Endothelial cell (in vitro differentiated cells): ENCODE data around the gene C3orf18. TPM values are rescaled to one million over a fixed set of nuclear protein-coding genes. Genes with fewer than 3 reads are reported as not detected.
"Not testable (repeated sequence)": the region's sequence is repeated elsewhere in the genome, so short reads cannot be mapped to it uniquely, and the experiment has no call there.

Experiments
- DNase-seq: peaks from one replicate; pipeline ENCODE4 v3.0.0; 2021; ENCODE audit warnings: low spot score
- H3K27ac Mint-ChIP-seq: one replicate; pipeline ENCODE4 v1.8.0; 2021; ENCODE audit warnings: mixed read lengths, inconsistent platforms; ENCODE audit not compliant: unreplicated experiment
- H3K27me3 Mint-ChIP-seq: one replicate; pipeline ENCODE4 v1.8.0; 2021; ENCODE audit warnings: mild to moderate bottlenecking, moderate library complexity, mixed read lengths, inconsistent platforms; ENCODE audit not compliant: unreplicated experiment
- H3K36me3 Mint-ChIP-seq: one replicate; pipeline ENCODE4 v1.8.0; 2021; ENCODE audit warnings: mild to moderate bottlenecking, low read depth, mixed read lengths, inconsistent platforms; ENCODE audit not compliant: unreplicated experiment
- H3K4me1 Mint-ChIP-seq: one replicate; pipeline ENCODE4 v1.8.0; 2021; ENCODE audit warnings: mild to moderate bottlenecking, mixed read lengths, inconsistent platforms; ENCODE audit not compliant: unreplicated experiment
- H3K4me3 Mint-ChIP-seq: one replicate; pipeline ENCODE4 v1.8.0; 2021; ENCODE audit warnings: mild to moderate bottlenecking, mixed read lengths, inconsistent platforms; ENCODE audit not compliant: unreplicated experiment
- H3K9me3 Mint-ChIP-seq: one replicate; pipeline ENCODE4 v1.8.0; 2021; ENCODE audit warnings: mixed read lengths, inconsistent platforms; ENCODE audit not compliant: unreplicated experiment
- CTCF ChIP-seq: fragments of 200-600 bp; sonication (generic); IDR thresholded peaks from one replicate; pipeline ENCODE4 v1.5.0; 2021; ENCODE audit warnings: antibody characterized with exemption; ENCODE audit not compliant: unreplicated experiment
- total RNA-seq: library from RNA; stranded (reverse); fragmentation: NEBNext Ultra II Directional; extraction: Animal tissue kit (Norgen Biotek cat#: 25700); gene quantifications from one replicate; pipeline ENCODE4 v1.2.1, GENCODE V29; 2021; ENCODE audit not compliant: unreplicated experiment

C3orf18 gene
- total RNA-seq, 1 donor from 2014 or later: 4.0 TPM

DNA sequence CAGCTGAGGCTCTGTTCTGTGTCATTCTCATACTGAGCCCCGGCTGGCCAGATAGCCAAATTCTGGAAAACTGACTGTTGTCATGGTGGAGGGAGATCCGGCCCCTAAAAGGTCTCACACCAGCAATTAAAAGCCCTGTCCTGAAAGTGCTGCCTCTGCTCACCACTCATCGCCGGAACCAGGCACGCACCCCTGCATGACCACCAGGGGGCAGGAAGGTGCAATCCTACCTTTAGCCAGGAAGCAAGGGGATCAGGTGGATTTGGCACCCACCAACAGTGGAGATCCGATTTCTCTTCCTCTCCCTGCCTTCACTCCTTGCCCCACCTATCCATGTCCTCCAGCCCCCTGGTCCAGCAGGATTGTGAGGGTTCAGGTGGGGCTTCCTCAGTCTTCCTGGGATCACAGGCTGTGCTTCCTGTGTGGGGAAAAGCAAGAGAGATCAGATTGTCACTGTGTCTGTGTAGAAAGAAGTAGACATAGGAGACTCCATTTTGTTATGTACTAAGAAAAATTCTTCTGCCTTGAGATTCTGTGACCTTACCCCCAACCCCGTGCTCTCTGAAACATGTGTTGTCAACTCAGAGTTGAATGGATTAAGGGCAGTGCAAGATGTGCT lies 48.0 kb downstream of the C3orf18 start:
- Mint-ChIP-seq H3K4me1 (peaks cover 15% of the 10 kb centered on the region), H3K9me3 (no peaks in the 10 kb centered on the region), H3K27ac (no peak overlapping the region), H3K27me3 (peaks cover 8% of the 10 kb centered on the region), H3K36me3 (no peaks in the 10 kb centered on the region), H3K4me3 (no peak overlapping the region)
- TF ChIP-seq CTCF: peak; percentile 87
- peak; percentile 76 for DNase-seq

- no peak for TF ChIP-seq CTCF
- Mint-ChIP-seq H3K36me3 (no peaks in the 10 kb centered on the region), H3K27me3 (peaks cover 12% of the 10 kb centered on the region), H3K4me3 (no peak overlapping the region), H3K27ac (no peak overlapping the region), H3K4me1 (peaks cover 15% of the 10 kb centered on the region), H3K9me3 (no peaks in the 10 kb centered on the region)
- no peak for DNase-seq
These were observed 49.1 kb downstream of the C3orf18 start for GRCh38 chr3:50518436-50518835.

DNA sequence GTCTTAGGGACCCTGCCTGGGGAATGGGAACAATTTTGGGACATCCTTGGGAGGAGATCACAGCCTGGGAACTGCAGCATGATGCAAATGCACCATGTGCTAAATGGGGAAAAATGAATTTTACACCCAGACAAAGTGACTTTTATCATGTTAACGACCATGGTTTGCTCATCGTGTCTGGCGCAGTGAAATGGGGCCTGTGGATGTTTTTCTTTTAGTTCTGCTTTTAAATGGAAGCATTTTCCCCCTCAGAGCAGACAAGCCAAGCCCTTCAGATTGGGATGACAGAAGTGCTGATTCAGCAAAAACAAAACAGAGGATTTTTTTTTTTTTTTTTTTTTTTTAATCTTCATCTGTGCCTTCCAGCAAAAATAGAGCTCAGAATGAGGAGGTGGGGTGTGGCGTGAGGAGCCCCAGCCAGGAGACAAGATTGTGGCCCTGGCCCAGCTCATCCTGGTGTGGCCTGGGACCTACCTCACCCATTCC lies 49.8 kb downstream of the C3orf18 start:
- H3K4me1 Mint-ChIP-seq: peaks cover 15% of the 10 kb centered on the region
- no peak overlapping the region for H3K4me3 Mint-ChIP-seq
- DNase-seq: no peak
- H3K27ac Mint-ChIP-seq: no peak overlapping the region
- H3K36me3 Mint-ChIP-seq: no peaks in the 10 kb centered on the region
- no peak for TF ChIP-seq CTCF
- no peaks in the 10 kb centered on the region for H3K9me3 Mint-ChIP-seq
- peaks cover 12% of the 10 kb centered on the region for H3K27me3 Mint-ChIP-seq

DNA sequence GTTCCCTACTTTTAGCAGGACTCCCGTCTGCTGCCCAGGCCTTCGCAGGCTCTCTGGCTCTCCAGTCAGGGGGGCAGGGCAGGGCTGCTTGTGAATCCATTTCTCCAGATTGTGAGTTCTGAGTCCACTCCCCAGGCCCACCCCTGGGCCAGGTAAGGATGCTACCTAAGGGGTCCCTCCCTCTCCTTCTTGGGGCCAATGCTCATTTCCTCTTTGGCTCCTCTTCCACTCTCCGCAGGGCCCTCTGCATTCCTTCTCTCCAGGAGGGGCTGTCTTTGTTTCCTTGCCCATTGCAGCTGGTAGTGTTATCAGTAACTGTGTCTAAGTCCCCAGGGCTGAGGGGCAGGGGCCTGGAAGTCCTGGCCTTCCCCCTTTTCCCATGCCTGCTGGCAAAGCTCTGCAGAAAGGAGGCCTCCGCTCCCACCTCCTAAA lies 51.1 kb downstream of the C3orf18 start:
- DNase-seq: no peak
- H3K4me3 Mint-ChIP-seq: no peak overlapping the region
- H3K27me3 Mint-ChIP-seq: peaks cover 15% of the 10 kb centered on the region
- H3K27ac Mint-ChIP-seq: no peak overlapping the region
- no peaks in the 10 kb centered on the region for H3K36me3 Mint-ChIP-seq
- no peak for TF ChIP-seq CTCF
- H3K4me1 Mint-ChIP-seq: peaks cover 15% of the 10 kb centered on the region
- no peaks in the 10 kb centered on the region for H3K9me3 Mint-ChIP-seq

- TF ChIP-seq CTCF: no peak
- H3K27me3 Mint-ChIP-seq: peaks cover 17% of the 10 kb centered on the region
- peaks cover 15% of the 10 kb centered on the region for H3K4me1 Mint-ChIP-seq
- H3K36me3 Mint-ChIP-seq: no peaks in the 10 kb centered on the region
- H3K9me3 Mint-ChIP-seq: no peaks in the 10 kb centered on the region
- no peak overlapping the region for H3K4me3 Mint-ChIP-seq
- peak; percentile 35 for DNase-seq
- no peak overlapping the region for H3K27ac Mint-ChIP-seq
These were observed 51.7 kb downstream of the C3orf18 start for GRCh38 chr3:50515565-50516439.

GRCh38 chr3:50512908-50513307 lies 54.6 kb downstream of the C3orf18 start:
- H3K36me3 Mint-ChIP-seq, H3K9me3 Mint-ChIP-seq, H3K27ac Mint-ChIP-seq, DNase-seq, H3K4me3 Mint-ChIP-seq, H3K4me1 Mint-ChIP-seq: not testable (repeated sequence)
- peaks cover 13% of the 10 kb centered on the region for H3K27me3 Mint-ChIP-seq
